Activated naive CD4-positive, alpha-beta T cell treated with anti-CD3 and anti-CD28 coated beads for 36 hours (primary cell): Measurements from ENCODE around the gene SLC9A9. TPM values are rescaled to one million over a fixed set of nuclear protein-coding genes. Genes with fewer than 3 reads are reported as not detected.

Source experiments
- CTCF ChIA-PET: fragments of 350-600 bp; sonication (Branson Sonifier 250); formaldehyde crosslinking; loops from one replicate; lab custom pipeline; 2021; ENCODE audit warnings: antibody characterized with exemption; lab: Charles Lee
- DNase-seq: peaks from one replicate; pipeline ENCODE4 v3.0.0-alpha.2; 2020
- H3K27ac Mint-ChIP-seq: one replicate; pipeline ENCODE4 v1.8.0; 2021; ENCODE audit warnings: mild to moderate bottlenecking, mixed read lengths
- H3K27me3 Mint-ChIP-seq: one replicate; pipeline ENCODE4 v1.8.0; 2021; ENCODE audit warnings: low read depth, mixed read lengths
- H3K36me3 Mint-ChIP-seq: one replicate; pipeline ENCODE4 v1.8.0; 2021; ENCODE audit warnings: low read depth, mixed read lengths
- H3K4me1 Mint-ChIP-seq: one replicate; pipeline ENCODE4 v1.8.0; 2021; ENCODE audit warnings: low read depth, mixed read lengths
- H3K4me3 Mint-ChIP-seq: one replicate; pipeline ENCODE4 v1.8.0; 2021; ENCODE audit warnings: mild to moderate bottlenecking, moderate library complexity, mixed read lengths
- H3K9me3 Mint-ChIP-seq: one replicate; pipeline ENCODE4 v1.8.0; 2021; ENCODE audit warnings: mixed read lengths
- intact Hi-C: fragments of 100-400 bp; cut with micrococcal nuclease; formaldehyde crosslinking; loops from one replicate; pipeline ENCODE4 v1.15.1; 2023
- total RNA-seq, 2 experiments: library from RNA; stranded (reverse); gene quantifications; one replicate each; pipeline ENCODE4 v1.2.3, GENCODE V29; 2021

SLC9A9 gene
- total RNA-seq, 2 experiments from 2014 or later, result 0.33 to 0.49 TPM

- Mint-ChIP-seq H3K27ac (no peak overlapping the region), H3K9me3 (peaks cover 1% of the 10 kb centered on the region), H3K36me3 (no peaks in the 10 kb centered on the region), H3K27me3 (no peaks in the 10 kb centered on the region), H3K4me1 (no peaks in the 10 kb centered on the region), H3K4me3 (no peak overlapping the region)
- CTCF ChIA-PET, result no interaction called here
- intact Hi-C loops, result no loop called here
- no peak for DNase-seq
Observed at GRCh38 chr3:143255739-143256138, 592.5 kb downstream of the SLC9A9 start.

- CTCF ChIA-PET, result no interaction called here
- Mint-ChIP-seq H3K27me3 (no peaks in the 10 kb centered on the region), H3K9me3 (peaks cover 4% of the 10 kb centered on the region), H3K4me1 (no peaks in the 10 kb centered on the region), H3K4me3 (no peak overlapping the region), H3K27ac (no peak overlapping the region), H3K36me3 (no peaks in the 10 kb centered on the region)
- intact Hi-C loops, result no loop called here
- DNase-seq, result no peak
Observed at GRCh38 chr3:143252931-143253330, 595.3 kb downstream of the SLC9A9 start.

- CTCF ChIA-PET, result no interaction called here
- H3K9me3 Mint-ChIP-seq, result peaks cover 4% of the 10 kb centered on the region
- H3K36me3 Mint-ChIP-seq, result no peaks in the 10 kb centered on the region
- no peaks in the 10 kb centered on the region for H3K27me3 Mint-ChIP-seq
- intact Hi-C loops, result no loop called here
- DNase-seq, result no peak
- no peak overlapping the region for H3K27ac Mint-ChIP-seq
- H3K4me3 Mint-ChIP-seq, result no peak overlapping the region
- H3K4me1 Mint-ChIP-seq, result no peaks in the 10 kb centered on the region
Observed at GRCh38 chr3:143249014-143249413, 599.3 kb downstream of the SLC9A9 start.

- CTCF ChIA-PET, result no interaction called here
- H3K27me3 Mint-ChIP-seq, result no peaks in the 10 kb centered on the region
- no peaks in the 10 kb centered on the region for H3K4me1 Mint-ChIP-seq
- intact Hi-C loops, result no loop called here
- no peak overlapping the region for H3K27ac Mint-ChIP-seq
- no peak for DNase-seq
- H3K36me3 Mint-ChIP-seq, result no peaks in the 10 kb centered on the region
- no peak overlapping the region for H3K4me3 Mint-ChIP-seq
- peaks cover 4% of the 10 kb centered on the region for H3K9me3 Mint-ChIP-seq
Observed at GRCh38 chr3:143247073-143247472, 601.2 kb downstream of the SLC9A9 start.

GRCh38 chr3:143245692-143246091 lies 602.6 kb downstream of the SLC9A9 start:
- Mint-ChIP-seq H3K36me3 (no peaks in the 10 kb centered on the region), H3K9me3 (peaks cover 2% of the 10 kb centered on the region), H3K4me3 (no peak overlapping the region), H3K27me3 (no peaks in the 10 kb centered on the region), H3K27ac (no peak overlapping the region), H3K4me1 (no peaks in the 10 kb centered on the region)
- DNase-seq, result no peak
- CTCF ChIA-PET, result interaction anchor here (0.6 kb wide), 1 partner anchor 114 kb away, joined by 4 read pairs; no protein-coding TSS in a partner anchor
- intact Hi-C loops, result no loop called here

- intact Hi-C loops, result no loop called here
- CTCF ChIA-PET, result no interaction called here
- no peak overlapping the region for H3K4me3 Mint-ChIP-seq
- no peak for DNase-seq
- no peaks in the 10 kb centered on the region for H3K9me3 Mint-ChIP-seq
- no peaks in the 10 kb centered on the region for H3K27me3 Mint-ChIP-seq
- no peaks in the 10 kb centered on the region for H3K36me3 Mint-ChIP-seq
- H3K4me1 Mint-ChIP-seq, result peaks cover 4% of the 10 kb centered on the region
- no peak overlapping the region for H3K27ac Mint-ChIP-seq
Observed at GRCh38 chr3:143244516-143245063, 603.7 kb downstream of the SLC9A9 start.

GRCh38 chr3:143243686-143244085 lies 604.6 kb downstream of the SLC9A9 start:
- Mint-ChIP-seq H3K9me3 (peaks cover 2% of the 10 kb centered on the region), H3K4me3 (no peak overlapping the region), H3K4me1 (peaks cover 4% of the 10 kb centered on the region), H3K36me3 (no peaks in the 10 kb centered on the region), H3K27me3 (no peaks in the 10 kb centered on the region), H3K27ac (no peak overlapping the region)
- intact Hi-C loops, result no loop called here
- CTCF ChIA-PET, result no interaction called here
- no peak for DNase-seq

GRCh38 chr3:143242691-143243090 lies 605.6 kb downstream of the SLC9A9 start:
- DNase-seq, result no peak
- H3K9me3 Mint-ChIP-seq, result peaks cover 3% of the 10 kb centered on the region
- peaks cover 4% of the 10 kb centered on the region for H3K4me1 Mint-ChIP-seq
- no peak overlapping the region for H3K4me3 Mint-ChIP-seq
- intact Hi-C loops, result no loop called here
- no peaks in the 10 kb centered on the region for H3K36me3 Mint-ChIP-seq
- H3K27ac Mint-ChIP-seq, result no peak overlapping the region
- no peaks in the 10 kb centered on the region for H3K27me3 Mint-ChIP-seq
- CTCF ChIA-PET, result no interaction called here

GRCh38 chr3:143242101-143242500 lies 606.2 kb downstream of the SLC9A9 start:
- Mint-ChIP-seq H3K4me1 (peaks cover 4% of the 10 kb centered on the region), H3K4me3 (no peak overlapping the region), H3K9me3 (peaks cover 3% of the 10 kb centered on the region), H3K36me3 (peaks cover 2% of the 10 kb centered on the region), H3K27ac (no peak overlapping the region), H3K27me3 (no peaks in the 10 kb centered on the region)
- intact Hi-C loops, result no loop called here
- no peak for DNase-seq
- CTCF ChIA-PET, result no interaction called here

- no peak for DNase-seq
- no peak overlapping the region for H3K4me3 Mint-ChIP-seq
- H3K27ac Mint-ChIP-seq, result no peak overlapping the region
- H3K9me3 Mint-ChIP-seq, result peaks cover 5% of the 10 kb centered on the region
- CTCF ChIA-PET, result no interaction called here
- intact Hi-C loops, result no loop called here
- no peaks in the 10 kb centered on the region for H3K27me3 Mint-ChIP-seq
- peaks cover 3% of the 10 kb centered on the region for H3K36me3 Mint-ChIP-seq
- H3K4me1 Mint-ChIP-seq, result peaks cover 6% of the 10 kb centered on the region
Observed at GRCh38 chr3:143241481-143241951, 606.8 kb downstream of the SLC9A9 start.

- Mint-ChIP-seq H3K9me3 (peaks cover 7% of the 10 kb centered on the region), H3K27ac (no peak overlapping the region), H3K4me1 (peaks cover 9% of the 10 kb centered on the region), H3K27me3 (no peaks in the 10 kb centered on the region), H3K4me3 (no peak overlapping the region), H3K36me3 (peaks cover 3% of the 10 kb centered on the region)
- DNase-seq, result no peak
- CTCF ChIA-PET, result no interaction called here
- intact Hi-C loops, result no loop called here
Observed at GRCh38 chr3:143240886-143241285, 607.4 kb downstream of the SLC9A9 start.

- no peak overlapping the region for H3K27ac Mint-ChIP-seq
- CTCF ChIA-PET, result no interaction called here
- peaks cover 3% of the 10 kb centered on the region for H3K36me3 Mint-ChIP-seq
- peaks cover 9% of the 10 kb centered on the region for H3K4me1 Mint-ChIP-seq
- no peak for DNase-seq
- H3K4me3 Mint-ChIP-seq, result no peak overlapping the region
- peaks cover 7% of the 10 kb centered on the region for H3K9me3 Mint-ChIP-seq
- no peaks in the 10 kb centered on the region for H3K27me3 Mint-ChIP-seq
- intact Hi-C loops, result no loop called here
Observed at GRCh38 chr3:143239031-143239430, 609.2 kb downstream of the SLC9A9 start.

GRCh38 chr3:143237077-143237627 lies 611.1 kb downstream of the SLC9A9 start:
- Mint-ChIP-seq H3K27ac (no peak overlapping the region), H3K9me3 (peaks cover 7% of the 10 kb centered on the region), H3K4me1 (peaks cover 9% of the 10 kb centered on the region), H3K4me3 (no peak overlapping the region), H3K27me3 (no peaks in the 10 kb centered on the region), H3K36me3 (peaks cover 3% of the 10 kb centered on the region)
- DNase-seq, result no peak
- intact Hi-C loops, result no loop called here
- CTCF ChIA-PET, result no interaction called here
